ENCODE measurements around the gene MOSMO.

DNA sequence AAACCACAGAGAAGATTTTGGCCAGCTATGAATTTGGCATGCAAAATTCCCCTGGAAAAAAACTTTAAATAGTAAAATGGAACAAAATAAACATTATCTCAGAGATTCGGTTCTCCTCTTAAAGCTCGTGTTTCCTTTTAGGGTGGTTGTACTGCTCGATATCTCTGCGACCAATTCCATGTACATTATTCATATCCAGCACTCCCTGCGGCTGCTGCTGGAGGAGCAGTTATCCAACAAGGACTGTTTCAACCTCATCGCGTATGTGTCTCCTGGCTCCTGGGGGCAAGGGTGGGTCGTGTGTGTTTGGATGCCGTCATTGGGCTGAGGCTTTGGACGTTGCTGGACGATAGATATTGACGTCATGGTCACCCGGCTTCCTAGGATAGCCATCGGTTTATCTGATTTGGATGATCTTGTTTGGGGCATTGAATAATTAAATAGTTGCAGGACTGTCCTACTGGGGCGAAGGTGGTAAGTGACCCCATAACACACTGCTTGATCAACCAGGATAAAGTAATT, 118.2 kb downstream of the MOSMO start:
- TF ChIP-seq, protein P1, sequence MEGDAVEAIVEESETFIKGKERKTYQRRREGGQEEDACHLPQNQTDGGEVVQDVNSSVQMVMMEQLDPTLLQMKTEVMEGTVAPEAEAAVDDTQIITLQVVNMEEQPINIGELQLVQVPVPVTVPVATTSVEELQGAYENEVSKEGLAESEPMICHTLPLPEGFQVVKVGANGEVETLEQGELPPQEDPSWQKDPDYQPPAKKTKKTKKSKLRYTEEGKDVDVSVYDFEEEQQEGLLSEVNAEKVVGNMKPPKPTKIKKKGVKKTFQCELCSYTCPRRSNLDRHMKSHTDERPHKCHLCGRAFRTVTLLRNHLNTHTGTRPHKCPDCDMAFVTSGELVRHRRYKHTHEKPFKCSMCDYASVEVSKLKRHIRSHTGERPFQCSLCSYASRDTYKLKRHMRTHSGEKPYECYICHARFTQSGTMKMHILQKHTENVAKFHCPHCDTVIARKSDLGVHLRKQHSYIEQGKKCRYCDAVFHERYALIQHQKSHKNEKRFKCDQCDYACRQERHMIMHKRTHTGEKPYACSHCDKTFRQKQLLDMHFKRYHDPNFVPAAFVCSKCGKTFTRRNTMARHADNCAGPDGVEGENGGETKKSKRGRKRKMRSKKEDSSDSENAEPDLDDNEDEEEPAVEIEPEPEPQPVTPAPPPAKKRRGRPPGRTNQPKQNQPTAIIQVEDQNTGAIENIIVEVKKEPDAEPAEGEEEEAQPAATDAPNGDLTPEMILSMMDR (conservative IDR thresholded peaks at IDR 0.05; ENCODE audit: low read depth, low read length): no peak
- no peak for TF ChIP-seq EZH2 (IDR thresholded peaks at IDR 0.05; ENCODE audit: low read length, unreplicated experiment)
- no peak for TF ChIP-seq EZH2phosphoT487 (IDR thresholded peaks at IDR 0.05; ENCODE audit: borderline replicate concordance, low read length)
